GM18505 (cell line): ENCODE results near the gene SLC6A8.
"Not testable (repeated sequence)": the region's sequence is repeated elsewhere in the genome, so short reads cannot be mapped to it uniquely, and the experiment has no call there.

ENCODE experiments used
- ATAC-seq: cut with Tn5 transposase; IDR thresholded peaks from one replicate; pipeline ENCODE4 v1.9.1; 2021; ENCODE audit not compliant: unreplicated experiment
- POLR2A ChIP-seq: IDR thresholded peaks from 4 replicates; pipeline ENCODE4 v1.6.1; 2011; ENCODE audit warnings: borderline replicate concordance; ENCODE audit not compliant: insufficient read depth, insufficient read length; ENCODE audit errors: extremely low read depth

SLC6A8 gene

DNA sequence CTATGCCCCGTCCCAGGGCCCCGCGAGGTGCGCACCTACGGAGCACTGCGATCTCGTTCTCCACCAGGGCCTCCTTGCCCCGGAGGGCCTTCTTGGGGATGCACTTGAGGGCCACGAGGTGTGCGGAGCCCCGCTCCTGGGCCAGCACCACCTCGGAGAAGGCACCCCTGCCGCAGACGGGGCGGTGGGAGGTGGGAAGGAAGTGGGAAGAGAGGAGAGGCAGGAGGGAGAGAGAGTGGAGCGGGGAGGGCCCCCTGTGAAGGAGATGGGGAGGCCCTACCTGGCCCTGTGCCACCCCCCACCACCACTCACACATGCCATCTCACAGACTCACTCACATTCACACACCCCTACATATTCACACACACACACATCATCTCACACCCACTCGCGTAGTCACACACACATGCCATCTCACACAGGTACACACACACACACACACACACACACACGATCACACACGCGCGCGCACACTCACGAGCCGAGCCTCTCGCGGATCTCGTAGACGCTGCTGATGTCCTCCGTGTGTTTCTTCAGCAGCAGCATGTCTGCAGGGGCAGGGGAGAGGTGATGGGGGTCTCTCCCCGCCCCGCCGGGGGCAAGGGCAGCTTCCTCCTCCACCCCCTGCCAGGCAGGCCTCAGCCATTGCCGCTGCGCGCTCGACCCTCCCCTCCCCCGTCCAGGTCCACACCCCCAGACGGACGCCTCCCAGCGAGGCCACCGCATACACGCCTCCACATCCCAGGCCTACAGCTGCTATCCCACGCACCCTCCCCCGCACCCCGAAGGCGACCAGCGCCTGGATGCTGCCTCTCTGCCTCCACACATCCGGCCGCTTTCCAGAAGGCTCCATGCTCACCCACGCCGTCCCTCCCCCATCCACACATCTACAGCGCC is 14.9 kb upstream of the SLC6A8 start:
- ATAC-seq = no peak
- TF ChIP-seq POLR2A = no peak

DNA sequence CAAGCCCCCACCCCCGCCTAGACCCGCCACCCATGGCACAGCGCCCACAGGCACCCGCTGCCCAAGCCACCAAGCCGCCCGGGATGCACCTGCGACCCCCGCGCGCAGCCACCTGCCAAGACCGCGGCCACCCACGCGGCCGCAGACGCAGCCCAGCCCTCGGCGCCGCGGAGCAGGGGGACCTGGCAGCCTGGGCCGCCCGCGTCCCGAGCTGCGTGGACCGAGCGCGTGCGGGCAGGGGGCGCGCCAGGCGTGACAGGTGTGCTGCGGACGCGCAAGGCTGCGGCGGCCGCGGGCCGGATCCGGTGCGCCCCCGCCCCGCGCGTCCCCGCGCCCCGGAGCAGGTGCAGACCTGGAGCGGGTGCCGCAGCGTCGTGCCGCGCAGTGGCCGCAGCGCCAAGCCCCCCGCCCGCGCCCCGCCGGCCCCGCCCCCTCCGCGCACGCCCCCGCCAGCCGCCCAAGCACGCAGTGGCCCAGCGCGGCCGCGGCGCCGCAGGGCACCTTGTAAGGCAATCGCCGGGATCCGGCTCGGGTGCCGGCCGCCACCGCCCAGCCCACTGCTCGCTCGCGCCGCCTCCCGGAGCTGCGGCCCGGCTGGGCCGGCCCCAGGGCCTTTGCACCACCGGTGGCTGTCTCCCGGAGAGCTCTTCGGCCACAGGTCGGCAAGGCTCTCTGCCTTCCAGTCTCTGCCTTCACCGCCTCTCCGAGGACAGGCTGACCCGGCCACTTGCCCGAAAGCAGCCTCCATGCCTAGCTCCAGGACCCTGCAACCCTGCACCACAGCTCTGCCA is 14.1 kb upstream of the SLC6A8 start, which contains the start of gene PNCK:
TSS of gene PNCK (minus strand) at position 386 of the 791 bp plus-strand sequence. CDS start 737 bp downstream, outside the sequence.
- TF ChIP-seq POLR2A = no peak

DNA sequence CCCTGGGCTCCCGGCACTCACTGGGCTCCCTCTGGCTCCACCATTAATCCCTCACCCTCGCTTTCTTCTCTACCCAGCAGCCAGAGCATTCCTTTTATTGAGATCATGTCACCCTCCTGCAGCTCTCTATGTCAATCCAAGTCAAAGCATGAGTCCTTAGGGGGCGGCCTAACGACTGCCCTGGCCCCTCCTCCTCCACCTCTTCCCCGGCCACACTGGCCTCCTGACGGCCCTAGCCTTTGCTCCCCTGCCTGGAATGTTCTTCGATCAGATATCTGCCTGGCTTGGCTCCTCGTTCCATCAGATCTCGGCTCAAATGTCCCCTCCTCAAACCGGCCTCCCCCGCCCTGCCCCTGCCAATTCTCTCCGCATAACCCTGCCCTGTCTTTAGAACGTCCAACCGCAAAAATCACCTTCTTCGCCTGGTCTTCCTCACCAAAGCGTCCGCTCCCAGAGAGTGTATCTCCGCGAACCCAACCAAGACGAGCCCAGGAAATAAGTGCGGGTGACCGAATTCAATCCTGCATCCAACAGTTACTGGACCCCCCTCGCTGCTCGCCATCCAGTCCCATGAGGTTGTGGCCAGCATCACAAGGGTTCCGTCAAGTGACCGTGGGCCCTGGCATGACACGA is 13.4 kb upstream of the SLC6A8 start:
- no peak for ATAC-seq

More for the DNA sequence above, 14.1 kb upstream of the SLC6A8 start, which contains the start of gene PNCK:
- ATAC-seq = no peak

DNA sequence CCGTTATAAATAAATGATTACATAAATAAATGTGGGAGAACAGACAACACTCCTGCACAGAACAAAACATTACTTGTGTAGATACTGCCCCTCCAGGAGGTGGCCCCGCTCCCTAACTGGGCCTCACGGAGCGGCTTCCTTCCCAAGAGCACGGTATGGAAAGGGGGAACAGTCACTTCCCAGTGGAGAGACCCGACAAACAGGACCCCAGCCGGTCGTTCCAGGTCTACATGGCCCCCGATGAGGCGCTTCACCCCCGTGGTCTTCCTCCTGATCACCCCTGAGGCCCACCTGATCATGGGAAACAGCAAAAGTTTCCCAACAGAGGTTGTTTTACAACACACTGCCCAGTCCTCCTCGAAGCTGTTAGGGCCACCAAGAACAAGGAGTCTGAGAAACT is 6.6 kb upstream of the SLC6A8 start:
- no peak for TF ChIP-seq POLR2A
- ATAC-seq = no peak

More for the DNA sequence above, 13.4 kb upstream of the SLC6A8 start:
- no peak for TF ChIP-seq POLR2A

DNA sequence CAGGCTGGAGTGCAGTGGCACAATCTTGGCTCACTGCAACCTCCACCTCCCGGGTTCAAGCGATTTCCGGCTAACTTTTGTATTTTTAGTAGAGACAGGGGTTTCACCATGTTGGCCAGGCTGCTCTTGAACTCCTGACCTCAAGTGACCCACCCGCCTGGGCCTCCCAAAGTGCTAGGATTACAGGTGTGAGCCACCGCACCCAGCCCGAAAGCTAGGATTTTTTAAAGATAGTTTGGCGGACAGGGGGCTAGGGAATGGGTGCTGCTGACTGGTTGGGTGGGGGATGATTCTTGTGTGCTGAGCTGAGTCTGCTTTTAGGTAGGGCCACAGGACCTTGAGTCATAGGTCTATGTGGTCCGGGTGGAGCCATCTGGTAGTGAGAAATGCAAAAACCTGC is 4.2 kb upstream of the SLC6A8 start:
- not testable (repeated sequence) for ATAC-seq

DNA sequence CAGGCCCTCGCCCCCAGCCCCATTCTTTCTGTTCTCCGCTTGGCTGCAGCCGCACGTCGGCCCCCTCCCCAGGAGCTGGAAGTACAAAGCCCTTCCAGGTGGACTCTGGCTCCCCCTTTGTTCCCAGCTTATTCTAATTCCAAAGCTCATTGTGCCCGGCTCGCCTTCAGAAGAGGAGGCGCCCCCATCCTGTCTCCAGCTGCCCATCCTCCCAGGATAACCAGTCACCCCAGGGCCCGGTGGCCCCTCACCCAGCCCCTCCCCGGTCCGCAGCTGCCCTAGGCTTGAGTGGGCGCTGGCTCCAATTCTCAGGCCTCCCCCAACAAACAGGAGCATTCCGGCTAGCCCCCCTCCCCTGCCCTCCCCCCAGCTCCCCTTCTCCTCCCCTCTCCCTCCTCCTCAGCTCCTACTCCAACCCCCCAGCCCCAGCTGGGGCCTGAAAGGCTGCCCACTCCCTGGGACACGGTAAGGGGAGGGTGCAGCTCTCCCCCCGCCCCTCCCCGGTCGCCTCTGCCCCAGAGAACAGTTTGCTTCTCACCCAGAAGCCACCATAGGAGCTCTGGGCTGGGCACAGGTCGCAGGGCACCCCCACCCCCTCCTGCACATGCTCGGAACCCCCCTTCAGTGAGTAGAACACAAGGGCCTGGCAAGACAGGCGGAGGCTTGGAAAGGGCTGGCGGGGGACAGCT is 3.1 kb upstream of the SLC6A8 start:
- TF ChIP-seq POLR2A = no peak

DNA sequence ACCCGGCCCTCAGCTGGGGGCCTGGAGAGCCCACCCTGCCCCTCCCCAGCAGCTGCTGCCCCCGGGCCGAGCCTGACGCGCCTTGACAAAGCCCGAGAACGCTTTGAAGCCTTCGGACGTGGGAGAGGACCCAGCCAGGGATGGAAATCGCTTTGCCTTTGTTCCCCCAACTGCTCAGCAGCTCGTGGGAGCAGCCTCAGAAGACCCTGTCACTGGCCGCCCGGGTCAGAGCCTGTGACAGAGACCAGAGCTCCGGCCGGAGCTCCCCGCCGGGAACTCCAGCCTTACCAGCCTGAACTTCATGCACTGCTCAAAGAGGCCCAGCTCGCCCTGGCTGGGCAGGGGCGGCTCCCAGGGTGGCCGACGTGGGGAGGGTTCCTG is 2.6 kb upstream of the SLC6A8 start:
- TF ChIP-seq POLR2A = no peak
- ATAC-seq = no peak

More for the DNA sequence above, 3.1 kb upstream of the SLC6A8 start:
- no peak for ATAC-seq

DNA sequence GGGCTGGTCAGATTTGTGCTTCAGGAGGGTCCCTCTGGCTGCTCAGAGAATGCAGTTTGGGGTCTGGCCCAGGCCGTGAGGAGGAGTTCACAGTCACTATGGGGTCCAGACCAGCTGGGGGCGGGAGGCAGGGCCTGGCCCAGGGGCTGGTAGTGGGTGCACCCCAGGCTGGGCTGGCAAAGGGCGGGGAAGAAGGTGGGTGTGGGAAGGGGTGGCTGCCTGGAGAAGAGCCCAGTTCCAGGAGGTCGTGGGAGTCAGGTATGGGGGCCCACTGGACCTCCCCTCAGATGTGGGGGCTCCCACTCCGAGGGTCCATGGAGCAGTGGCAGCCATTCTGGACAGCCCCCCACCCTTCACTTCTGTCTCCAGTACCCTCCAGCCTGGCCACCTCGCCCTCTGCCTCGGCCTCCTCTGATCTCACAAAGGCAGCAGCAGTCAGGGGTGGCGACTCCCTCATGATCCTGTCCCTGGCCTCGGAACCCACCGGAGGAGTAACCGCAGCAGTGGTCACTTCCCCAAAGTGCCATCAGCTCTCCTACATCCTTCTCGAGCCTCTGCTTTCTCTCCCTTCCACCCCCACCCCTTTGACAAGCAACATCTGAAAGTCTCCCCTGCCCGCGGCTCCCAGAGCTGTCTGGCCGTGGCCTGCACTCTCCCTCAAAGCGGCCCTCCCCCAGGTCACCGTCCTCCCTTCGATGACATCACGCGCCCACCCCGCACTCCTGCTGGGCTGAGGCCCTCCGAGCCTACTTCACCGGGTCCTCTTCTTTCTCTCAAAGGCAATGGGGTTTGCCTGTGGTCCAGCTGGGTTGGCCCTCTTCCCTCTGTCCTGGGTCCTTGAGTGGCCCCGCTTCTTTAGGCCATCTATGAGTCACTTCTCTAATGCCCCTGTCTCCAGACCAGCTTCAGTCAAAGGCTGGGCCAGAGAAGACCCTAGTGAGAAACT is 1.7 kb upstream of the SLC6A8 start:
- no peak for TF ChIP-seq POLR2A
- ATAC-seq = no peak

DNA sequence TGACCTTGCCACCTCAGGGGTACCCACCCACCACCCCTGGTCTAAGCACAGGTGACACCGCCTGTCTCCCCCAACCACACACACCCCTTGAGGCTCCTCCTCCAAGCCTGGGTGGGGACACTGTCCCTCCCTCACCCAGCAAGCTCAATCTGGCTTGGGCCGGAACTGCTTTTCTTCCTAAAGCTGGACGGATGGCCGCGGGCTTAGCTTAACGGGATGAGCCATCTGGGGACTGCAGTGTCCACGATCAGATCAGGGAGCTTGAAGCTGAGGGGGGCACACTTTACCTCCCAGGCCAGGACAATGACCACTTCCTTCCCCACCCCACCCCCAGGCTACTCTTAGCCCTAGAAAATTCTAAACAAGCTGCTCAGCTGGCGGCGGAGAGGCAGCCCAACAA is 1.0 kb upstream of the SLC6A8 start:
- no peak for ATAC-seq
- TF ChIP-seq POLR2A = no peak

DNA sequence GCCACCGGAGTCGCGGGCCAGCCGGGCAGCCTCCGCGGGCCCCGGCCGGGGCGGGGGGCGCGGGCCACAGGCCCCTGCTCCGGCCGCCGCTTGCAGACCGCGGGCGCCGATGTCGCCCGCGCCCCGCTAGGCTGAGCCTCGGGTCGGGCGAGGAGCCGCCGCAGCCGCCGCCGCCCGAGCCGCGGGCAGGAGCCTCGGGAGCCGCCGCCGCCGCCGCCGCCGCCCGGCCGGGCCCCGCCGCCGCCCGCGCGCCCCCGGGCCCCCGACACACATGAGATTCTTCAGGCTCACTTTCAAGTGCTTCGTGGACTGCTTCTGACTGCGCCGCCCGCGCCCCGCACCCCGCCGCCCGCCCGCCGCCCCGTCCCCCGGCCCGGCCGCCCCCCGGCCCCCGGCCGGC is 345 bp downstream of the SLC6A8 start:
- no peak for TF ChIP-seq POLR2A
- no peak for ATAC-seq

DNA sequence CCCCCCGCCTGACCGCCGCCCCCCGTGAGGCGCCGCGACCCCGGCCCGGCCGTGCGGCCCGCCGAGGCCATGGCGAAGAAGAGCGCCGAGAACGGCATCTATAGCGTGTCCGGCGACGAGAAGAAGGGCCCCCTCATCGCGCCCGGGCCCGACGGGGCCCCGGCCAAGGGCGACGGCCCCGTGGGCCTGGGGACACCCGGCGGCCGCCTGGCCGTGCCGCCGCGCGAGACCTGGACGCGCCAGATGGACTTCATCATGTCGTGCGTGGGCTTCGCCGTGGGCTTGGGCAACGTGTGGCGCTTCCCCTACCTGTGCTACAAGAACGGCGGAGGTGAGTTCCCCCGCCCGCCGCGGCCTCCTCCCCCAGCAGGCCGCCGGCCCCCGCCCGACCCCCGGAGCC is 780 bp downstream of the SLC6A8 start:
- ATAC-seq = no peak
- TF ChIP-seq POLR2A = no peak
